ENCODE data around the gene EXD3. TPM values are rescaled to one million over a fixed set of nuclear protein-coding genes. Genes with fewer than 3 reads are reported as not detected.

EXD3 gene
- total and polyA plus RNA-seq, 9 of the 15 experiments (the other 6 are each of a cell fraction or from before 2014, with no cell fraction given): 0.29 to 12.5 (median 3.9) TPM

DNA sequence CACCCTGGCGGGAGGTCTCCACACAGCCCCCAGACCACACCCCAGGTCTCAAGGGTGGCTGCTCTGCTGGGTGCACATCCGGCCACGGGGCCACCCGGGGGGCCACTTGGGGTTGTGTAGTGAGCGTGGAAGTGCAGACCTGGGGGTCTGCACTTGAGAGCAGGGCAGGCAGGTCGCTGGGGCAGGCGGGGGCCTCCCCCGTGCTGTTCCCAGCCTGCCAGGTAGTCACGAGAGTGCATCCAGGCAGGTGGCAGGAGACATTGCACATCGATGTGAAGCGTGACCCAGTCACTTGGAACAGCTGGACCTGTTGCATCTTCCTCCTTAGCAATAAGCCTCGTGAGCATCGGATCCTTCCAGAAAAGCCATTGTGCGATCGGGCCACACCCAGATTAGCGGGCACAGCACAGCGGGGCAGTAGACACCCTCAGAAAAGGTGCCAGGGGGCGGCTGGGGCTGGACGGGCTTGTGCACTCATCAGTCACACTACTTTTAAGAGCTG, 23.0 kb upstream of the EXD3 start:
- no peak for DNase-seq (ENCODE audit: extremely low read depth in 1 of 4, low spot score in 3 of 4)
- TF ChIP-seq NELFE (IDR thresholded peaks at IDR 0.05; ENCODE audit: insufficient read depth, insufficient read length): no peak
- TF ChIP-seq, protein P1, sequence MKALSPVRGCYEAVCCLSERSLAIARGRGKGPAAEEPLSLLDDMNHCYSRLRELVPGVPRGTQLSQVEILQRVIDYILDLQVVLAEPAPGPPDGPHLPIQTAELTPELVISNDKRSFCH (CRISPR knock-in tag; IDR thresholded peaks at IDR 0.05): no peak
- TF ChIP-seq, protein P1 (tag; IDR thresholded peaks at IDR 0.05): no peak
- TF ChIP-seq POLR2G (IDR thresholded peaks at IDR 0.05; ENCODE audit: low read depth, low read length): peak; percentile 58; the same call in 1 of the 2 replicates
- TF ChIP-seq, protein P2, sequence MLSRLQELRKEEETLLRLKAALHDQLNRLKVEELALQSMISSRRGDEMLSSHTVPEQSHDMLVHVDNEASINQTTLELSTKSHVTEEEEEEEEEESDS (CRISPR knock-in tag; IDR thresholded peaks at IDR 0.05): no peak
- TF ChIP-seq, protein P3, sequence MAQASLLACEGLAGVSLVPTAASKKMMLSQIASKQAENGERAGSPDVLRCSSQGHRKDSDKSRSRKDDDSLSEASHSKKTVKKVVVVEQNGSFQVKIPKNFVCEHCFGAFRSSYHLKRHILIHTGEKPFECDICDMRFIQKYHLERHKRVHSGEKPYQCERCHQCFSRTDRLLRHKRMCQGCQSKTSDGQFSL (CRISPR knock-in tag; IDR thresholded peaks at IDR 0.05): no peak
- TF ChIP-seq, protein P3 (tag; IDR thresholded peaks at IDR 0.05): no peak
- TF ChIP-seq TSC22D4 (tag; IDR thresholded peaks at IDR 0.05): no peak
- no peak for TF ChIP-seq FOXM1 (IDR thresholded peaks at IDR 0.05; ENCODE audit: low read depth)
- no peak for TF ChIP-seq FOXM1 (CRISPR knock-in tag; IDR thresholded peaks at IDR 0.05; ENCODE audit: low read depth)
- peak; percentile 27 for TF ChIP-seq FIP1L1 (IDR thresholded peaks at IDR 0.05; ENCODE audit: low read depth, low read length, poor library complexity, severe bottlenecking)
- TF ChIP-seq SRF (CRISPR knock-in tag; IDR thresholded peaks at IDR 0.05): no peak
- TF ChIP-seq TOE1 (IDR thresholded peaks at IDR 0.05; ENCODE audit: borderline replicate concordance): no peak
- no peak for TF ChIP-seq TOE1 (CRISPR knock-in tag; IDR thresholded peaks at IDR 0.05; ENCODE audit: borderline replicate concordance, low read depth)
- TF ChIP-seq THRAP3 (IDR thresholded peaks at IDR 0.05; ENCODE audit: borderline replicate concordance): no peak
- TF ChIP-seq MEF2A (IDR thresholded peaks at IDR 0.05; ENCODE audit: control insufficient read depth, low read depth, low read length): no peak
- TF ChIP-seq YY1 (IDR thresholded peaks at IDR 0.05; ENCODE audit: borderline replicate concordance in 1 of 3, control insufficient read depth in 1 of 3, extremely low read depth in 1 of 3, insufficient read depth in 3 of 3, insufficient read length in 1 of 3, insufficient replicate concordance in 2 of 3, low read depth in 1 of 3, low read length in 2 of 3): peak in 1 of 3 experiments; percentile 0
- TF ChIP-seq ZNF76 (CRISPR knock-in tag; IDR thresholded peaks at IDR 0.05; ENCODE audit: borderline replicate concordance): no peak
- no peak for TF ChIP-seq RBM17 (IDR thresholded peaks at IDR 0.05; ENCODE audit: borderline replicate concordance, low read depth, low read length)
- TF ChIP-seq FOSL1 (tag; conservative IDR thresholded peaks at IDR 0.05): no peak
- TF ChIP-seq ADNP (tag; IDR thresholded peaks at IDR 0.05): no peak

More for the DNA sequence above, 23.0 kb upstream of the EXD3 start:
- WGBS (ENCODE audit: insufficient coverage, low coverage, missing lambda C conversion rate): 19% methylated on average over 18 of the region's 19 CpGs
- Histone ChIP-seq H3K9ac (ENCODE audit: insufficient read depth in 1 of 2, low read depth in 2 of 2, low read length in 2 of 2) (peak overlapping the region in 1 of 2 experiments; percentile 80; a peak in 2 of 4 replicates), H4K20me1 (replicated peaks; ENCODE audit: control insufficient read depth, insufficient read depth, low read length) (no peaks in the 10 kb centered on the region), H3K9me3 (replicated peaks; ENCODE audit: control insufficient read depth, insufficient read depth, low read depth, low read length) (no peaks in the 10 kb centered on the region), H3K27ac (ENCODE audit: extremely low read depth, low read depth, low read length) (no peak overlapping the region), H3K4me3 (no peak overlapping the region), H3K4me1 (replicated peaks in 1 of 2; ENCODE audit: control insufficient read depth in 2 of 2, insufficient read depth in 2 of 2, low read length in 2 of 2) (peaks cover 8 to 58% of the 10 kb centered on the region in 2 experiments; a peak in 4 of 5 replicates), H2AFZ (ENCODE audit: low read depth, low read length) (no peak overlapping the region), H3K4me2 (ENCODE audit: insufficient read depth, low read length) (peak overlapping the region; percentile 54; the same call in 1 of the 2 replicates), H3K36me3 (ENCODE audit: control insufficient read depth, insufficient read depth, low read length) (peaks cover 19% of the 10 kb centered on the region; the same call in 2 of the 3 replicates), H3K9me1 (ENCODE audit: control insufficient read depth, insufficient read depth, low read length) (no peaks in the 10 kb centered on the region), H3K27me3 (ENCODE audit: control insufficient read depth in 2 of 2, insufficient read depth in 2 of 2, low read length in 2 of 2) (no peaks in the 10 kb centered on the region), H3K79me2 (ENCODE audit: control insufficient read depth, insufficient read depth, low read length) (no peaks in the 10 kb centered on the region)
- FAIRE-seq (no peak), ATAC-seq (no peak; the same call in 2 of the 3 replicates)
- in situ Hi-C loops (cut with MboI) (loop anchor here (5.0 kb wide), 1 partner anchor 159 kb away; no protein-coding TSS in a partner anchor), intact Hi-C loops (cut with micrococcal nuclease) (loop anchor here (5.0 to 10.0 kb wide), 2 partner anchors 89 to 144 kb away; partner anchors contain the start of gene NRARP)
- CTCF ChIA-PET (ENCODE audit: low intra/inter-chr PET ratio): interaction anchor here (0.6 to 1.1 kb wide), 5 partner anchors 21 to 150 kb away, joined by 3 to 5 read pairs (median 4); partner anchors contain the start of genes EXD3 and NRARP
- POLR2A ChIA-PET: interaction anchor here (1.7 kb wide), 1 partner anchor 11 kb away, joined by 3 read pairs; no protein-coding TSS in a partner anchor
- no TSS peak for BruUV-seq (replicated peaks)
